Ascending aorta (tissue), 2 donors: ENCODE results near the gene PLK3. TPM values are rescaled to one million over a fixed set of nuclear protein-coding genes. Genes with fewer than 3 reads are reported as not detected.

Source experiments
- DNase-seq, 2 donors: peaks; one replicate each; pipeline ENCODE4 v3.0.0-alpha.2; 2019; ENCODE audit warnings: low spot score in 2 of 2
- H3K27ac ChIP-seq, 2 donors: fragments of 200-600 bp; sonication (generic); one replicate each; pipeline ENCODE4 v1.5.1; 2016 to 2017; ENCODE audit warnings: mild to moderate bottlenecking in 1 of 2
- H3K27me3 ChIP-seq: fragments of 200-600 bp; sonication (generic); one replicate; pipeline ENCODE4 v1.5.1; 2017
- H3K36me3 ChIP-seq, 2 donors: fragments of 200-600 bp; sonication (generic); one replicate each; pipeline ENCODE4 v1.5.1; 2016
- H3K4me1 ChIP-seq, 2 donors: fragments of 200-600 bp; sonication (generic); one replicate each; pipeline ENCODE4 v1.5.1; 2016 to 2017; ENCODE audit warnings: mild to moderate bottlenecking in 1 of 2
- H3K4me3 ChIP-seq, 2 donors: fragments of 200-600 bp; sonication (generic); one replicate each; pipeline ENCODE4 v1.5.1; 2016 to 2017; ENCODE audit warnings: mild to moderate bottlenecking in 1 of 2
- H3K9me3 ChIP-seq, 2 donors: fragments of 200-600 bp; sonication (generic); one replicate each; pipeline ENCODE4 v1.5.1; 2016
- intact Hi-C: fragments of 100-400 bp; cut with DNase I; formaldehyde crosslinking; loops from one replicate; pipeline ENCODE4 v1.15.1; 2023
- total RNA-seq: library from RNA; depleted of rRNA; stranded (reverse); fragments of >200 nt; gene quantifications from one replicate; pipeline ENCODE4 v1.1.0, GENCODE V29; 2016
- TF ChIP-seq, protein P1 (sequence below), 3 experiments: fragments of 200-600 bp in 2 of 3; fragments of 450-650 bp in 1 of 3; sonication (generic) in 2 of 3; IDR thresholded peaks; one replicate each; pipeline ENCODE4 v1.5.1; 2016 to 2019; ENCODE audit warnings: antibody characterized with exemption in 3 of 3, mild to moderate bottlenecking in 1 of 3, moderate library complexity in 1 of 3

The PLK3 gene
- total RNA-seq, 1 donor from 2014 or later: 107 TPM

DNA sequence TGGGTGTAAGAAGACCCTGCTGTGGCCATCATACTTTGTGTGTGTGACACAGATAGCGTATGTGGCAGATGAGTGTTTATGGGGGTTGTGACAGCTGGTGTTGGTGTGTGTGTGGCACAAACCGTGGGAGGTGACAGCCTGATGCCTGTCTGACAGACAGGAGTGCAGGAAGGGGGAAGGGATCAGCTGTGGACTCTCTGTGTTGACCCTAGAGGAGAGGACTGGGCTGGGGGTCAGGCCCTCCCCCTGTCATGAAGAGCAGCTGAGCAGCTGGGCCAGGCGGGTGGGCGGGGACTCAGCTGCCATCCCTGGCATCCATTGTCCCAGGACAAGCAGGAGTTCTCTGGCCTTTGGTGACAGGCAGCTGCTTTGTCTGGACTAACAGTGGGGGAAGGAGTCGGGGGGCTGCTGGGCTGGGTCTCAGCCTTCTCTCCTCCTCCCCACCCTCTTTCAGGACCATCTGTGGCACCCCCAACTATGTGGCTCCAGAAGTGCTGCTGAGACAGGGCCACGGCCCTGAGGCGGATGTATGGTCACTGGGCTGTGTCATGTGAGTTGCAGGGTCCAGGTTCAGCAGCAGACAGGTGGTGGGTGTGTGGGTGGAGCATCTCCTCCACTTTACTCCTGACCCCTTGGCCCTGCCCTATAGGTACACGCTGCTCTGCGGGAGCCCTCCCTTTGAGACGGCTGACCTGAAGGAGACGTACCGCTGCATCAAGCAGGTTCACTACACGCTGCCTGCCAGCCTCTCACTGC lies 2.3 kb downstream of the PLK3 start:
- Histone ChIP-seq H3K36me3 (peaks cover 34 to 50% of the 10 kb centered on the region in 2 donors), H3K4me3 (peak overlapping the region; percentile 85 to 91), H3K27ac (peak overlapping the region; percentile 96 to 99), H3K9me3 (no peaks in the 10 kb centered on the region), H3K27me3 (no peaks in the 10 kb centered on the region), H3K4me1 (peaks cover 30 to 53% of the 10 kb centered on the region in 2 donors)
- TF ChIP-seq, protein P1, sequence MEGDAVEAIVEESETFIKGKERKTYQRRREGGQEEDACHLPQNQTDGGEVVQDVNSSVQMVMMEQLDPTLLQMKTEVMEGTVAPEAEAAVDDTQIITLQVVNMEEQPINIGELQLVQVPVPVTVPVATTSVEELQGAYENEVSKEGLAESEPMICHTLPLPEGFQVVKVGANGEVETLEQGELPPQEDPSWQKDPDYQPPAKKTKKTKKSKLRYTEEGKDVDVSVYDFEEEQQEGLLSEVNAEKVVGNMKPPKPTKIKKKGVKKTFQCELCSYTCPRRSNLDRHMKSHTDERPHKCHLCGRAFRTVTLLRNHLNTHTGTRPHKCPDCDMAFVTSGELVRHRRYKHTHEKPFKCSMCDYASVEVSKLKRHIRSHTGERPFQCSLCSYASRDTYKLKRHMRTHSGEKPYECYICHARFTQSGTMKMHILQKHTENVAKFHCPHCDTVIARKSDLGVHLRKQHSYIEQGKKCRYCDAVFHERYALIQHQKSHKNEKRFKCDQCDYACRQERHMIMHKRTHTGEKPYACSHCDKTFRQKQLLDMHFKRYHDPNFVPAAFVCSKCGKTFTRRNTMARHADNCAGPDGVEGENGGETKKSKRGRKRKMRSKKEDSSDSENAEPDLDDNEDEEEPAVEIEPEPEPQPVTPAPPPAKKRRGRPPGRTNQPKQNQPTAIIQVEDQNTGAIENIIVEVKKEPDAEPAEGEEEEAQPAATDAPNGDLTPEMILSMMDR (IDR thresholded peaks at IDR 0.05): no peak
- DNase-seq: no peak
- intact Hi-C loops: loop anchor here (5.0 to 10.0 kb wide), 3 partner anchors 145 to 692 kb away; partner anchors contain the start of gene TESK2

DNA sequence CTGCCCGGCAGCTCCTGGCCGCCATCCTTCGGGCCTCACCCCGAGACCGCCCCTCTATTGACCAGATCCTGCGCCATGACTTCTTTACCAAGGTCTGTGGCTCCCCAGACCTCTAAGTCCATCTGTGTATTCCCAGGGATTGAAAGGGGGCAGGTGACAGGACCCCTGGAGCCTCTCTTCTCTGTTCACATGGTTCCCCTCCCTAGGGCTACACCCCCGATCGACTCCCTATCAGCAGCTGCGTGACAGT lies 2.8 kb downstream of the PLK3 start:
- TF ChIP-seq, protein P1 (IDR thresholded peaks at IDR 0.05): no peak
- Histone ChIP-seq H3K4me3 (peak overlapping the region; percentile 85 to 91), H3K27me3 (no peaks in the 10 kb centered on the region), H3K27ac (peak overlapping the region; percentile 96 to 99), H3K9me3 (no peaks in the 10 kb centered on the region), H3K4me1 (peaks cover 32 to 55% of the 10 kb centered on the region in 2 donors), H3K36me3 (peaks cover 34 to 50% of the 10 kb centered on the region in 2 donors)
- DNase-seq: no peak
- intact Hi-C loops: loop anchor here (5.0 to 10.0 kb wide), 3 partner anchors 144 to 692 kb away; partner anchors contain the start of gene TESK2

DNA sequence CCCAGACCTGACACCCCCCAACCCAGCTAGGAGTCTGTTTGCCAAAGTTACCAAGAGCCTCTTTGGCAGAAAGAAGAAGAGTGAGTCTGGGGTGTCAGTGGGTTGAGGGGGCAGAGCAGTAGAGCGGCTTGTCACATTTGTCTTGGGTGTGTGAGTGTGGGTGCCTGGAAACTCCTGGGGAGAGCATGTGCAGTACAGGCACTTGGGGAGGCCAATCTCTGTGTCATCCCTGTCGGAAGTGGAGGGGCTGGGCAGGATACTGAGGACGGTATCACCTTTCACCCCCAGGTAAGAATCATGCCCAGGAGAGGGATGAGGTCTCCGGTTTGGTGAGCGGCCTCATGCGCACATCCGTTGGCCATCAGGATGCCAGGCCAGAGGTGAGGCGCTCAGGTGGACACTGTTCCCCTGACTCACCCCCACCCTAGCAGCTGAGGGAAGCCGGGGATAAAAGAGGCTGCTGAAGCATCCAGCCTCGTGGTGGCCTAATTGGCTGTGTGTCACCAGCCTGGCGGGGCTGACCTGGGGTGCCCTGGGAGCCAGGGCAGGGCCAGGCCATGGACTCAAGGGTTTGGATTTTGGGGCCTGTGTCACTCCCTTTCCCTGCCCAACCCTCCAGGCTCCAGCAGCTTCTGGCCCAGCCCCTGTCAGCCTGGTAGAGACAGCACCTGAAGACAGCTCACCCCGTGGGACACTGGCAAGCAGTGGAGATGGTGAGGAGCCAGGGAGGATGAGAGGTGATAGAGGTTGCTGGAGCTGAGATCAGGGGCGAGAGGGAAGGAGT lies 3.3 kb downstream of the PLK3 start:
- peak overlapping the region; percentile 85 to 91 for H3K4me3 ChIP-seq
- DNase-seq: peak in 1 of 2 donors; percentile 64
- H3K36me3 ChIP-seq: peaks cover 34 to 50% of the 10 kb centered on the region in 2 donors
- no peaks in the 10 kb centered on the region for H3K27me3 ChIP-seq
- H3K4me1 ChIP-seq: peaks cover 37 to 60% of the 10 kb centered on the region in 2 donors
- no peaks in the 10 kb centered on the region for H3K9me3 ChIP-seq
- intact Hi-C loops: loop anchor here (5.0 to 10.0 kb wide), 3 partner anchors 144 to 691 kb away; partner anchors contain the start of gene TESK2
- peak overlapping the region; percentile 96 to 99 for H3K27ac ChIP-seq
- TF ChIP-seq, protein P1 (IDR thresholded peaks at IDR 0.05): no peak

DNA sequence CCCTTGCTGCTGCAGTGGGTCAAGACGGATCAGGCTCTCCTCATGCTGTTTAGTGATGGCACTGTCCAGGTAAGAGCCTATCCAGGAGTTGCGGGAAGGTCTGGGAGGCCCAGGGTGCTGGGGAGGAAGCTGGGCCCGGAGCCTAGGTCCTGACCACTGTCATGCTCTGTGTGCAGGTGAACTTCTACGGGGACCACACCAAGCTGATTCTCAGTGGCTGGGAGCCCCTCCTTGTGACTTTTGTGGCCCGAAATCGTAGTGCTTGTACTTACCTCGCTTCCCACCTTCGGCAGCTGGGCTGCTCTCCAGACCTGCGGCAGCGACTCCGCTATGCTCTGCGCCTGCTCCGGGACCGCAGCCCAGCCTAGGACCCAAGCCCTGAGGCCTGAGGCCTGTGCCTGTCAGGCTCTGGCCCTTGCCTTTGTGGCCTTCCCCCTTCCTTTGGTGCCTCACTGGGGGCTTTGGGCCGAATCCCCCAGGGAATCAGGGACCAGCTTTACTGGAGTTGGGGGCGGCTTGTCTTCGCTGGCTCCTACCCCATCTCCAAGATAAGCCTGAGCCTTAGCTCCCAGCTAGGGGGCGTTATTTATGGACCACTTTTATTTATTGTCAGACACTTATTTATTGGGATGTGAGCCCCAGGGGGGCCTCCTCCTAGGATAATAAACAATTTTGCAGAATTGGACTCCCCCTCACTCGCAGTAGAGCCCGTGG lies 5.3 kb downstream of the PLK3 start:
- Histone ChIP-seq H3K27ac (peak overlapping the region; percentile 99), H3K4me3 (no peak overlapping the region), H3K4me1 (peaks cover 50 to 76% of the 10 kb centered on the region in 2 donors), H3K9me3 (no peaks in the 10 kb centered on the region), H3K36me3 (peaks cover 34 to 50% of the 10 kb centered on the region in 2 donors), H3K27me3 (no peaks in the 10 kb centered on the region)
- TF ChIP-seq, protein P1 (IDR thresholded peaks at IDR 0.05): no peak
- intact Hi-C loops: loop anchor here (10.0 kb wide), 2 partner anchors 461 to 689 kb away; partner anchors contain the start of gene TESK2
- DNase-seq: peak in 1 of 2 donors; percentile 63

DNA sequence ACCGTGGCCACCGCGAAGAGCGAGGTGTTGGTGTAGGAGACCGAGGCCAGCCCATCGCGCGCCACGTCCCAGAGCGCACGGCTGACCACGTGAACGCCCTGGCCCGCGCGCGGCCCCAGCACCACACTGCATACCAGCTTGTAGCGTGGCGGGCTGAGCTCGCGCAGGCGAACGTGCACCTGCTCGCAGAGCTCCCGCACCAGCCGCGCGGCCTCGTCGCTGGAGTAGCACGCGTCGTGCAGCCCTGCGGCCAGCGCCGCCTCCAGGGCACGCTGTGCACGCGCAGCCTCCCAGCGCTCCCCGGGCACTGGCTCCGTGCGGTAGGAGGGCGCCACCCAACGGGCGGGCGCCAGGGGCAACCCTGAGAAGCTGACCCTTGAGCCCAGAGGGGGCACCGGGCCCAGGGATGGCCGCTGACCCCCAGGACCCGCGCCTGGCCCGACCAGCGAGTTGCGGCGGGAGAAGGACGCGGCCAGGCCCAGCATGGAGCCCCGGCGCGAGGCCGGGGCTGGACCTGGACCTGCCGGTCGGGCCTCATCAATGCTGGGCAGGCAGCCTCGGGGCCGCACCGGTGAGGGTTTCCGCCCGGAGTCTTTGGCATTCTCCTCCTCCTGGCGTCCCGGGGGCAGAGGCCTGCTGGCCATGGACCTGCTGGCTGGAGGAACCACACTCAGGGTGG lies 6.0 kb downstream of the PLK3 start:
- intact Hi-C loops: loop anchor here (10.0 kb wide), 2 partner anchors 461 to 689 kb away; partner anchors contain the start of gene TESK2

More for the DNA sequence above, 6.0 kb downstream of the PLK3 start:
- H3K4me3 ChIP-seq: peak overlapping the region; percentile 24 to 35
- DNase-seq: peak; percentile 5 to 70
- H3K36me3 ChIP-seq: peaks cover 34 to 50% of the 10 kb centered on the region in 2 donors
- H3K9me3 ChIP-seq: no peaks in the 10 kb centered on the region
- TF ChIP-seq, protein P1 (IDR thresholded peaks at IDR 0.05): no peak
- H3K27me3 ChIP-seq: no peaks in the 10 kb centered on the region
- peaks cover 55 to 81% of the 10 kb centered on the region in 2 donors for H3K4me1 ChIP-seq
- H3K27ac ChIP-seq: peak overlapping the region; percentile 99
